ENCODE results near the gene AIRE.

AIRE gene

DNA sequence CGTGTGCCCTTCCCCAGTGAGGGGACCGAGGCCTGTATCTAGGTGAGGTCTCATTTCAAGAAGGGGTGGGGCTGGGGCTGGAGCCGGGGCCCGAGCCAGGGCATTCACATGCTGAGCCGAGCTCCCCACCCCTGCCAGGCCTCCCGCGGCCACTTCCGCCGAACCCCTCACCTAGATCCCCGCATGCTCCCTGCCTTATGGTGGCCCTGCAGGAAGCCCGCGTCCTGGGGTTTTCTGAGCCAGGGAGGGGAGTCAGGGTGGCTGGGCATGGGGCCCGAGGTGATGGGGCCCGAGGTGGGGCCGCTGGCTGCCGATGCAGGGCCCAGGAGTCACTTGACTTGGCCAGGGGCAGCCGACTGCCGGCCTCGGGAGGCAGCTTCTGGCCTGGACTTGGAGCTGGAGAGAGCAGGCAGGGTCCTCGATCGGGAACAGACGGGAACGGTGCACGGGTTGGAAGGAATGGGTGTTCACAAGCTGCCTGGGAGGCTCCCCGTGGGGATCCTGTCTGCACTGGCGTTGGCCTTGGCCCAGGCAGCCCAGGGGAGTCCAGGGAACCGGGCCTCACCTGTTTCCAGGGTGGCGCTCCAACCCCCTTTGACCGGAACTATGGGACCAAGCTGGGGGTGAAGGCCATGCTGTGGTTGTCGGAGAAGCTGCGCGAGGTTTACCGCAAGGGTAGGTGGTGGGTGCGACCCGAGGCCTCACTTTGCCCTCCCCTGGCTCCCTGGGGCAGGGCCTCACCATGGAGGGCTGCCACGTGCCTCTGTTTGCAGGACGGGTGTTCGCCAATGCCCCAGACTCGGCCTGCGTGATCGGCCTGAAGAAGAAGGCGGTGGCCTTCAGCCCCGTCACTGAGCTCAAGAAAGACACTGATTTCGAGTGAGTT lies 40.0 kb downstream of the AIRE start:
- no peak for DNase-seq

DNA sequence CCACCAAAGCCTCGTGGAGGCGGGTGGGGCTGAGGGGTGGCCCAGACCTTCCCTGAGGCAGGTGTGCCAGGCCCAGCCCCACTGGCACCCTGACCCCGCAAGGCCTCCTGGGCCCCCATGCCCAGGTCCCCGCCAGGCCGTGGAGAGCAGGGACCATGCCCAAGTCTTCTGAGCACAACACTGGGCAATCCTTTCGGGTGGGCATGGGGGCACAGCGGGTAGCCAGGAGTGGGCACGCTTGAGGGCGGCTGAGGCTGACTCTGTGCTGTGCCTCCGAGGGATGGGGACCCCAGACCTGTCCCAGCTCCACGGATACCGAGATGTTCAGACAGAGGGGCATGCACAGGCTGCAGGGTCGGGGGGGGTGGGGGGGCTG lies 40.6 kb downstream of the AIRE start:
- no peak for DNase-seq

DNA sequence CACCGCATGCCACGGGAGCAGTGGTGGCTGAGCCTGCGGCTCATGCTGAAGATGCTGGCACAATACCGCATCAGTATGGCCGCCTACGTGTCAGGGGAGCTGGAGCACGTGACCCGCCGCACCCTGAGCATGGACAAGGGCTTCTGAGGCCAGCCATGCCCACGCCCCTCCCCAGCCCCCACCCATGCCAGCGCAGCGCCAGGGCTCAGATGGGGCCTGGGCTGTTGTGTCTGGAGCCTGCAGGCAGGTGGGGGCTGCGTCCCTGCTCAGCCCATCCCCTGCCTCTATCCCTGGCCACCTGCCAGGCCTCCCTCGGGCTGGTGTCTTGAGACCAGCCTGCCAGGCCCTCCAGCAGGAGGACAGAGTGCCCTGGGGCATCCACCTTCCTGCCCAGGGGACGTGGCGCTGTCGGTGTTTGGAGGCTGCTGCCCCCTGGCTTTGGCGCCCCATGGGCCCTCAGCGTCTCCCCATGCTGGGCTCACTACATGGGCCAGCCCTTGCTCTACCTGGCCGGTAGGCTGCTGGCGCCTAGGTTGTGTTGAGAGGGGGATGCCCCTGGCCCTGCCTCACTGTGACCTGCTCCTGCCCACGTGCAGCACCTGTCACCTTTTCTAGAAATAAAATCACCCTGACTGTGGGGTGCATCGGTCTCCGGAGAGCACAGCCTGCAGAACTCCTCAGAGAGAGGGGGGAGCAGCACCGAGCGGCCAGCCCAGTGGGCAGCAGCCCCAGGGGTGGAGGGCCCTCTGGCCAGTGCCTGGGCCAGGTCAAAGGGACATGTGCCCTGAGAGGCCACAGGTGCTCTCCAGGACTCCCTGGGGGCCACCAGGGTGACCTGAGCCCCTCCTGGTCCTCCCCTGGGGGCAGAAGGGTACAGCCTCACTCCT lies 41.3 kb downstream of the AIRE start:
- no peak for DNase-seq

DNA sequence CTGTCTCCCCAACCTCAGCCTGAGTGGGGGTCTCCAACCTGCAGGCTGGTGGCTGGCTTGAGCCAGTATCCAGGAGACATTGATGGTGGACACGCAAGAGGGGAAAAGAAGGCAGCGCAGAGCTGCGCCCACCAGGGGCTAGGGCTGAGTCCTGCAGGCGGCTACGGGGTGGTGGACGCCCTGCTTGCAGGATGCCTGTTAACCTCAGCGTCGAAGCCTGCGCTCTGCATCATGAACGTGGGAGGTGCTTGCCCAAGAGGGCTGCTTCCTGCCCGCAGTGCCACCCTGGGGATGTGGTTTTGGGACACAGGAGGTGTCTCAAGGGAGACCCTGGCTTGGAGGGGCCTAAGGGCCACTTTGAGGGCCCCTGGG lies 41.9 kb downstream of the AIRE start:
- no peak for DNase-seq

DNA sequence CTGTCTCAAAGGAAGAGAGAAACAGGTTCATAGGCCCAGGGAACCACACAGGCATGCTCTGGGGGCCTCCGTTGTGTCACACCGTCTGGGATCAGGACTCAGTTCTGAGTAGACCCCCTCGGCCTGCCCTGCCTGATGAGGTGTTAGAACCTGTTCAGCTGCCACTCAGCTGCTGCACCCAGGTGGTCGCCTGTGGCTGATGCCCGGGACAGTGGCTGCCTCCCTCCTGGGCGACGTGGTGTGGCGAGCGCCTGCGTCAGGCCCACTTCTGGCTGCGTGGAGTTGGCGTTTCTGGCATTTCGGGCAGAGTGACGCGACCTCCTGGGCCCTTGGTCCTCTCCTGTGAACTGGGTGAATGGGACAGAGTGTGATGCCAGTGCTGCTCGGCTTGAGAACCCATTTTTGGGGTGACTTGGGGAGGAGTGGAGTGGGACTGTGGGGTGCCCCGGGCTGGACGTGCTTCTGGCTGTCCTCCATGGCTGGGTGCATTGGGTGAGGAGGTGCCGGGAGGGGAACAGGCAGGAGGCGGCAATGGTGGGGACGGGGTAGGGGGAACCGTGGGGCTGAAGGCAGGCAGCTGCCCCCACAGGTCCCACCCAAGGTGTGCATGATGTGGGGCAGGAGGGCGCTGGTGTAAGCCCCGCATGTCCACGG lies 42.7 kb downstream of the AIRE start:
- no peak for DNase-seq

DNA sequence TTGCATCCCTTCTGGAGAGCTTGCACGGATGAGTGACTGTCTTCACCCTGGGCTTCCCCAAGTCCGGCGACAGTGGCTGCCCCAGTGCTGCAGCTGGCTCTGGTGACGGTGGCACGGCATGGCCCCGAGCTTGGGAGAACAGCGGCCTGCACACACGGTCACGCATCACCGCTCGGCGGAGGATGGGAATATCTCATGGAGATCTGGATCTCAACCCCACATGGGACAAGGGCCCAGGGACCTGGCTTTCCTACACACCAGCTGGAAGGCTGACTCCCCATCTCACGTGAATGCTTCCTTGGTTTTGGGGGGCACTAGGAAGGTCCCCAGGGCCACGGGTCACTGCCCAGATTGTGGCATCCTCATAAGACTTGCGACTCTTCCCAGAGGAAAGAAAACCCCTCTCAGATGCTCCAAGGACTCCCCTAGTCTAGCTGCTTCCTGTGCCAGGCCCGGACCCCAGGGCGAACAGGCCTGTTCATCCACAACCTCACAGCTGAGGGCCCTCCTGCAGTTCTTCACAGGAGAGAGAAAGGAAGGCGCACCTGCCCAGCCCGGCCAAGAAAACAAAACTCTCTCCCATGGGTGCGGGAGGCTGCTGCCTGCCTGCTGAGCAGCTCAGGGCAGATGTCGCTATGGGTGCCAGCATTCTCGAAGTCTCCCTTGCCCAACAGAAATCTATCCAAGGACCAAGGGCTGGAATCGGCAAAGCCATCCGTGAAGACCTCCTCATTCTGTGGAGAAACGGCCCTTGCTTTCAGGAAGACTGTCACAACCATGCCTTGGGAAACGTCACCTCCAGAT lies 43.6 kb downstream of the AIRE start:
- DNase-seq = no peak

GRCh38 chr21:44329971-44330681 lies 44.5 kb downstream of the AIRE start:
- DNase-seq = no peak

DNA sequence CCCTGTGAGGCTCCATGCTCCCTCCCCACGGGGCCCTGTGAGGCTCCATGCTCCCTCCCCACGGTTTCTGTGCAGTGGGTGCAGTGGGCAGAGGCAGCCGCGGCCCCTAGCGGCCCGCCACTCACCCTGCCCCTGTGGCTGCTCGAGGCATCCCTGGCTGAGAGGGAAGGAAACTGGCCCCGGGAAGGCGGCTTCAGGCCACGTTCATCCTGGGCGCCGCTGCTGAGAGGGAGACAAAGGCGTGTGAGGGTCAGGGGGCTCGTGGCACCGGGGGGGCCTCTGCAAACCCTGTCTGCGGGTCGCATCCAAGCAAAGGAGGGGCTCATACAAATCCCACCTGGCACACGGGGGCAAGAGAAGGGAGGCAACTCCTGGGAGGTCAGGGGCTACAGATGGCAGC lies 45.0 kb downstream of the AIRE start:
- no peak for DNase-seq

GRCh38 chr21:44331209-44331608 lies 45.5 kb downstream of the AIRE start:
- DNase-seq = no peak

DNA sequence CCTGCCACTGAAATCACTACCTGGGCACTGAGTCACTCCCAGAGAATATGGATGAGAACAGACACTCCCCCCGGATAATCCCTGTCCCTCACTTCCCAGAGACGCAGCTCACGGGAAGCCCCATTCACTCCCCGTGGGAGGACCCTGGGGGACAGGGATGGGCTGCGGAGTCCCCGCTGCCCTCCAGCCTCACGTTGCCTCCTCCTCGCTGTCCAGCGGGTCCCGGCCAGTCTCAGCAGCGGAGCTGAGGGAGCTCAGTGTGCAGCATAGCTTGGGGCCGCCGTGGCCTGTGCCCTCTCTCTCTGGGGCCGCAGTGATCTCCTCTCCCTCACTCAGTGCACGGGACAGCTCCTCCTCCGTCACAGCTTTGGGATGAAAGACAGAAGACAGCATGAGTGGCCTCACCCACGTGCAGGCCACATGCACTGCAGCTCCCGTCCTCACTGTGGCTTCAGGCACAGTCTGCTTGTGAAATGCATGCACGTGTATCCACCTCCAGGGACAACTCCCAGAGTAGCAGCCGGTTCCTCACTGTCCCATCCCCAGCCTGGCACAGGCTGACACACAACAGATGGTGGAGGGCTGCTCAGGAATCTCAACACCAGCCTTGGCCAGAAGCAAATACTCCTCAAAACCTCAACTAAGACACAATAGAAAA lies 46.1 kb downstream of the AIRE start:
- DNase-seq = no peak

DNA sequence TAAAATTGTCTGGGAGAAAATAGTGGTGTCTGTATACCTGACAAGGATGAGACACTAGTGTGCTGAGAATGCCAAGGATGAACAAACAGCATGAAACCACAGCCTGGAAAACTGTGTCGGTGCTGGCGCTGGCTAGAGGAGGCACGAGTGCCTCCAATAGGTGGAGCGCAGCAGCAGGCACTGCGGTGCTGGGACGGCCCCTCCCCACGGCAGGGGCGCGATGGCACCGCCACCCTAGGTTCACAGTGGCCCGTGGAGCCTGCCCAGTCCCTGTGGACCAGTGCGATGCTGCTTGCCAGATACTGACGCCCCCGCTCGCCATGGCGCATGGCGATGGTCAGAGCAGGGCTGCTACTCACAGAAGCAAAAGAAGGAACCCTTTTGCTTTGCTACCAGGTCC lies 46.7 kb downstream of the AIRE start:
- DNase-seq = no peak

- DNase-seq = no peak
Observed at GRCh38 chr21:44332965-44333364, 47.3 kb downstream of the AIRE start.

DNA sequence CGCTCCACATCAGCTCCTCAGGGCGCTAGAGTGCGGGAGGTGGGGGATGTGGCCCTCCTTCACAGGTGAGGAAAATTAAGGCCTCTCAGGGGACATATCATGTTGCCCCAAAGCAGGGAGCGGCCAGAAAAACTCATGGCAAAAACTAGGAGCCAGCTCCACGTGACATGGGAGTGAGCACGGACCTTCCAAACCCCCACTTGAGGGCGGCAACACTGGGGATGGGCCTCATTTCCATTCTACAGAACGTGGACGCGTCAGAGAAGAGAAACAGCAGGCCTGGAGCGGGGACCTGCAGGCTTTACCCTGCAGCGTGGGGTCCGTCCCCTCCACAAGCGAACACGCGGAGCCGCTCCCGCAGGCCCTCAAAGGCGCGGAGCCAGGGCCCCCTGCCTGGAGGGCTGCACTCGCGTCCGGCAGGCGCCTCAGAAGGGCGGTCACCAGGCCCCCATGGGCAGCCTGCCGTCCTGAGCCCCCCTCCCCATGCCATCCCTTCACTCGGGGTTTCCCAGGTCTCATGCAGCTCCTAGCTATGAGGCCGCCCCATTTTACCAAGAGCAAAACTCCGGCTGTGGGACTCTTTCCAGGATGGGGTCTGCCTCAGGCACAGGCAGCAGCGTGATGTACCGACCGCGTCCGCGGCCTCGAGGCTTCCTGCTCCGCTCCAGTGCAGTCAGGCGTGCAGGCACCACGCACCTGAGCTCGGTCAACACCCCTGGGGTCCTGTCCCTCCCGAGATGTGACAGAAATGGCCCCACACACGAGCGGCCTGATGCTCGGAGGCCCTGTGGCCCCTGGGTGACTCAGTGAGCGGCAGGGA lies 48.0 kb downstream of the AIRE start:
- no peak for DNase-seq

GRCh38 chr21:44334329-44335030 lies 48.8 kb downstream of the AIRE start:
- no peak for DNase-seq

- DNase-seq = no peak
Observed at GRCh38 chr21:44335266-44336059, 49.8 kb downstream of the AIRE start.

- no peak for DNase-seq
Observed at GRCh38 chr21:44337449-44337848, 51.8 kb downstream of the AIRE start.

- DNase-seq = no peak
Observed at GRCh38 chr21:44337941-44338895, 52.5 kb downstream of the AIRE start.

Measured in activated CD8-positive, alpha-beta memory T cell treated with anti-CD3 and anti-CD28 coated beads, Interleukin-2, amount 50 U/mL, for 48 hours (primary cell).